GM12878 (cell line): ENCODE measurements around the gene REEP6. TPM values are rescaled to one million over a fixed set of nuclear protein-coding genes. Genes with fewer than 3 reads are reported as not detected.

ENCODE experiments used
- ATF3 ChIP-seq: IDR thresholded peaks from 2 replicates; pipeline ENCODE4 v1.6.1; 2011; ENCODE audit warnings: low read depth, mild to moderate bottlenecking, low read length, moderate library complexity, borderline replicate concordance; ENCODE audit errors: extremely low read depth
- BRCA1 ChIP-seq: IDR thresholded peaks from 2 replicates; pipeline ENCODE4 v1.6.1; 2011; ENCODE audit warnings: low read depth, low read length, improper control_type of control experiment
- CREB1 ChIP-seq: IDR thresholded peaks from 2 replicates; pipeline ENCODE4 v1.6.1; 2012; ENCODE audit warnings: low read depth, mild to moderate bottlenecking, inconsistent platforms
- CUX1 ChIP-seq: IDR thresholded peaks from 2 replicates; pipeline ENCODE4 v1.6.1; 2012; ENCODE audit warnings: improper control_type of control experiment, low read depth, low read length; ENCODE audit not compliant: insufficient replicate concordance
- ESRRA ChIP-seq: IDR thresholded peaks from 2 replicates; pipeline ENCODE4 v1.6.1; 2012; ENCODE audit warnings: mild to moderate bottlenecking, low read length, improper control_type of control experiment
- NFYB ChIP-seq: IDR thresholded peaks from 2 replicates; pipeline ENCODE4 v1.6.1; 2011; ENCODE audit warnings: low read depth, mild to moderate bottlenecking, low read length, improper control_type of control experiment, moderate library complexity; ENCODE audit not compliant: insufficient read depth
- NR2C2 ChIP-seq: IDR thresholded peaks from 2 replicates; pipeline ENCODE4 v1.6.1; 2011; ENCODE audit warnings: borderline replicate concordance, low read depth; ENCODE audit not compliant: control insufficient read depth, insufficient read length
- POLR2AphosphoS2 ChIP-seq: IDR thresholded peaks from 2 replicates; pipeline ENCODE4 v1.6.1; 2011; ENCODE audit warnings: low read depth, mild to moderate bottlenecking, low read length, improper control_type of control experiment, moderate library complexity
- POLR2AphosphoS5 ChIP-seq: IDR thresholded peaks from 2 replicates; pipeline ENCODE4 v1.6.1; 2011; ENCODE audit warnings: mild to moderate bottlenecking, low read length, inconsistent platforms
- RBBP5 ChIP-seq: fragments of 200-600 bp; sonication (generic); conservative IDR thresholded peaks from 2 replicates; pipeline ENCODE4 v1.6.1; 2016
- REST ChIP-seq: IDR thresholded peaks from 2 replicates; pipeline ENCODE4 v1.6.1; 2012; ENCODE audit warnings: mild to moderate bottlenecking, low read depth, low read length
- RUNX3 ChIP-seq: IDR thresholded peaks from 2 replicates; pipeline ENCODE4 v1.6.1; 2012; ENCODE audit warnings: low read length, inconsistent platforms
- SMAD5 ChIP-seq: IDR thresholded peaks from 2 replicates; pipeline ENCODE4 v1.6.1; 2016; ENCODE audit warnings: antibody characterized with exemption, low read depth
- SMC3 ChIP-seq: IDR thresholded peaks from 2 replicates; pipeline ENCODE4 v1.6.1; 2011; ENCODE audit warnings: low read length, improper control_type of control experiment, borderline replicate concordance
- TARDBP ChIP-seq: IDR thresholded peaks from 2 replicates; pipeline ENCODE4 v1.6.1; 2016; ENCODE audit warnings: borderline replicate concordance
- USF1 ChIP-seq: IDR thresholded peaks from 2 replicates; pipeline ENCODE4 v1.6.1; 2011; ENCODE audit warnings: borderline replicate concordance, low read depth, mild to moderate bottlenecking, moderate library complexity, mixed read lengths, low read length; ENCODE audit not compliant: insufficient read depth; ENCODE audit errors: extremely low read length
- USF2 ChIP-seq: IDR thresholded peaks from 2 replicates; pipeline ENCODE4 v1.6.1; 2011; ENCODE audit warnings: low read depth, low read length, improper control_type of control experiment, borderline replicate concordance
- ZNF217 ChIP-seq: fragments of 450-650 bp; IDR thresholded peaks from 2 replicates; pipeline ENCODE4 v1.6.1; 2017; ENCODE audit warnings: antibody characterized with exemption, mild to moderate bottlenecking
- ZSCAN29 ChIP-seq: fragments of 450-650 bp; IDR thresholded peaks from 2 replicates; pipeline ENCODE4 v1.6.1; 2017; ENCODE audit warnings: mild to moderate bottlenecking, moderate library complexity
- polyA plus RNA-seq, 11 experiments: library from polyadenylated mRNA; depleted of rRNA in 4 of 11; unstranded in 6 of 11; stranded (reverse) in 5 of 11; fragments of >200 nt; fragmentation: Nextera tagmentation in 4 of 11; fragmentation: Illumina TruSeq in 1 of 11; extraction: Ambion mirVana in 4 of 11; extraction: Trizol in 1 of 11; gene quantifications; 1 replicate in 1 of 11; 2 replicates in 10 of 11; pipeline versions ENCODE4 v1.2.1 to v1.2.3, GENCODE V29; 2011 to 2016; ENCODE audit warnings: inconsistent platforms in 2 of 11, missing spikeins in 2 of 11, low read depth in 1 of 11
- total RNA-seq, 4 experiments: library from RNA; depleted of rRNA in 3 of 4; stranded (reverse); fragments of >200 nt in 3 of 4; fragmentation: Illumina TruSeq in 1 of 4; extraction: Trizol in 1 of 4; gene quantifications; 2 replicates each; pipeline versions ENCODE4 v1.2.1 to v1.2.3, GENCODE V29; 2013 to 2021

Gene REEP6
- total and polyA plus RNA-seq, 10 of the 15 experiments (the other 5 are each of a cell fraction or from before 2014, with no cell fraction given), result 0.06 to 1.1 (median 0.39) TPM; not detected in 2

- no peak for TF ChIP-seq CUX1
- TF ChIP-seq ESRRA, result no peak
- no peak for TF ChIP-seq NR2C2
- TF ChIP-seq BRCA1, result no peak
- TF ChIP-seq REST, result no peak
- TF ChIP-seq TARDBP, result 0 out of 2 replicates have a peak, but pooled peaks have one; percentile 48
- no peak for TF ChIP-seq POLR2AphosphoS2
- no peak for TF ChIP-seq SMAD5
- no peak for TF ChIP-seq USF2
- TF ChIP-seq RBBP5, result no peak
- no peak for TF ChIP-seq ZNF217
- no peak for TF ChIP-seq POLR2AphosphoS5
- TF ChIP-seq ATF3, result no peak
- peak; percentile 83 for TF ChIP-seq NFYB
- TF ChIP-seq RUNX3, result peak; percentile 42; the same call in 1 of the 2 replicates
- TF ChIP-seq ZSCAN29, result no peak
- TF ChIP-seq SMC3, result no peak
- peak; percentile 59; the same call in 1 of the 2 replicates for TF ChIP-seq CREB1
- TF ChIP-seq USF1, result no peak
Observed at GRCh38 chr19:1490311-1491113, 469 bp upstream of the REEP6 start, which contains the start of gene PCSK4 (continued).
